Osteoblast (primary cell): ENCODE data around the gene FCRL4. TPM values are rescaled to one million over a fixed set of nuclear protein-coding genes. Genes with fewer than 3 reads are reported as not detected.

Experiments
- DNase-seq: peaks from one replicate; pipeline ENCODE4 v3.0.0; 2011; ENCODE audit warnings: low spot score, mixed read lengths; ENCODE audit not compliant: insufficient read length; ENCODE audit errors: missing footprints
- H2AFZ ChIP-seq: 2 replicates; pipeline ENCODE4 v1.6.0; 2011; ENCODE audit warnings: mild to moderate bottlenecking, low read length
- H3K27ac ChIP-seq: 2 replicates; pipeline ENCODE4 v1.5.1; 2011; ENCODE audit warnings: mild to moderate bottlenecking, low read depth, low read length, moderate library complexity
- H3K27me3 ChIP-seq: 2 replicates; pipeline ENCODE4 v1.6.0; 2012; ENCODE audit warnings: mild to moderate bottlenecking, control low read depth, inconsistent platforms, low read length, moderate library complexity; ENCODE audit not compliant: insufficient read depth
- H3K36me3 ChIP-seq: 2 replicates; pipeline ENCODE4 v1.5.1; 2011; ENCODE audit warnings: mild to moderate bottlenecking, low read length, control low read depth, moderate library complexity; ENCODE audit not compliant: insufficient read depth
- H3K4me1 ChIP-seq: 2 replicates; pipeline ENCODE4 v1.5.1; 2011; ENCODE audit warnings: mild to moderate bottlenecking, low read length, control low read depth, moderate library complexity; ENCODE audit not compliant: insufficient read depth
- H3K4me2 ChIP-seq: 2 replicates; pipeline ENCODE4 v1.6.0; 2011; ENCODE audit warnings: mild to moderate bottlenecking, low read length; ENCODE audit not compliant: insufficient read depth
- H3K4me3 ChIP-seq: fragments of 200-600 bp; sonication (generic); 3 replicates; pipeline ENCODE4 v1.5.1; 2012; ENCODE audit warnings: mild to moderate bottlenecking, low read length, inconsistent platforms; ENCODE audit not compliant: insufficient read depth
- H3K79me2 ChIP-seq: 2 replicates; pipeline ENCODE4 v1.6.0; 2012; ENCODE audit warnings: mild to moderate bottlenecking, low read length, control low read depth, inconsistent platforms; ENCODE audit not compliant: insufficient read depth
- H3K9me3 ChIP-seq: 2 replicates; pipeline ENCODE4 v1.5.1; 2011; ENCODE audit warnings: low read depth, low read length, control low read depth
- H4K20me1 ChIP-seq: 2 replicates; pipeline ENCODE4 v1.6.0; 2012; ENCODE audit warnings: mild to moderate bottlenecking, low read length, control low read depth; ENCODE audit not compliant: insufficient read depth
- total RNA-seq: library from RNA; depleted of rRNA; stranded (reverse); fragments of >200 nt; gene quantifications from 2 replicates; pipeline ENCODE4 v1.2.3, GENCODE V29; 2012
- TF ChIP-seq, protein P1 (sequence below): IDR thresholded peaks from 2 replicates; pipeline ENCODE4 v1.5.1; 2011; ENCODE audit warnings: mild to moderate bottlenecking, low read depth, low read length, moderate library complexity; ENCODE audit errors: extremely low read depth

FCRL4 gene
- total RNA-seq, 1 donor = not detected

DNA sequence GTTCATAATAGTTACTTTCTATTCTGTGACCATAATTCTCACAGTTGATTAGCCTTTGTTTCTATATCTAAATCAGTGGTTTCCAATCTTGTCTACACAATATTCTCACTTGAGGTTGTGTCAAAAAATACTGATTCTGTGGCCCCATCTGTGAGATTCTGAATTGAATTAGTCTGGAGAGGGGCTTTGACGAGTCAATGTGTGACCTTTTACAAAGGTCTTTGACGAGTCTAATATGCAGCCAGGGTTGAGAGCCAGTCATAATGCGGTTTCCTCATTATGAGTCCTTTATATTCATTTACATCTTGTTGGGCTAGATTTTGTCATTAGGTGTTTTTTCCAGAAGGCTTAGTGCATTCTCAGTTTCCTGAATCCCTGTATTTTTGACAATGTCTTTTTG lies 65.3 kb downstream of the FCRL4 start:
- no peaks in the 10 kb centered on the region for H4K20me1 ChIP-seq
- no peak overlapping the region for H3K4me2 ChIP-seq
- no peaks in the 10 kb centered on the region for H3K27me3 ChIP-seq
- DNase-seq = no peak
- no peaks in the 10 kb centered on the region for H3K4me1 ChIP-seq
- no peaks in the 10 kb centered on the region for H3K9me3 ChIP-seq
- no peak overlapping the region for H3K4me3 ChIP-seq
- TF ChIP-seq, protein P1, sequence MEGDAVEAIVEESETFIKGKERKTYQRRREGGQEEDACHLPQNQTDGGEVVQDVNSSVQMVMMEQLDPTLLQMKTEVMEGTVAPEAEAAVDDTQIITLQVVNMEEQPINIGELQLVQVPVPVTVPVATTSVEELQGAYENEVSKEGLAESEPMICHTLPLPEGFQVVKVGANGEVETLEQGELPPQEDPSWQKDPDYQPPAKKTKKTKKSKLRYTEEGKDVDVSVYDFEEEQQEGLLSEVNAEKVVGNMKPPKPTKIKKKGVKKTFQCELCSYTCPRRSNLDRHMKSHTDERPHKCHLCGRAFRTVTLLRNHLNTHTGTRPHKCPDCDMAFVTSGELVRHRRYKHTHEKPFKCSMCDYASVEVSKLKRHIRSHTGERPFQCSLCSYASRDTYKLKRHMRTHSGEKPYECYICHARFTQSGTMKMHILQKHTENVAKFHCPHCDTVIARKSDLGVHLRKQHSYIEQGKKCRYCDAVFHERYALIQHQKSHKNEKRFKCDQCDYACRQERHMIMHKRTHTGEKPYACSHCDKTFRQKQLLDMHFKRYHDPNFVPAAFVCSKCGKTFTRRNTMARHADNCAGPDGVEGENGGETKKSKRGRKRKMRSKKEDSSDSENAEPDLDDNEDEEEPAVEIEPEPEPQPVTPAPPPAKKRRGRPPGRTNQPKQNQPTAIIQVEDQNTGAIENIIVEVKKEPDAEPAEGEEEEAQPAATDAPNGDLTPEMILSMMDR = no peak
- H3K36me3 ChIP-seq = no peaks in the 10 kb centered on the region
- no peak overlapping the region for H3K27ac ChIP-seq
- H2AFZ ChIP-seq = no peak overlapping the region
- no peaks in the 10 kb centered on the region for H3K79me2 ChIP-seq

DNA sequence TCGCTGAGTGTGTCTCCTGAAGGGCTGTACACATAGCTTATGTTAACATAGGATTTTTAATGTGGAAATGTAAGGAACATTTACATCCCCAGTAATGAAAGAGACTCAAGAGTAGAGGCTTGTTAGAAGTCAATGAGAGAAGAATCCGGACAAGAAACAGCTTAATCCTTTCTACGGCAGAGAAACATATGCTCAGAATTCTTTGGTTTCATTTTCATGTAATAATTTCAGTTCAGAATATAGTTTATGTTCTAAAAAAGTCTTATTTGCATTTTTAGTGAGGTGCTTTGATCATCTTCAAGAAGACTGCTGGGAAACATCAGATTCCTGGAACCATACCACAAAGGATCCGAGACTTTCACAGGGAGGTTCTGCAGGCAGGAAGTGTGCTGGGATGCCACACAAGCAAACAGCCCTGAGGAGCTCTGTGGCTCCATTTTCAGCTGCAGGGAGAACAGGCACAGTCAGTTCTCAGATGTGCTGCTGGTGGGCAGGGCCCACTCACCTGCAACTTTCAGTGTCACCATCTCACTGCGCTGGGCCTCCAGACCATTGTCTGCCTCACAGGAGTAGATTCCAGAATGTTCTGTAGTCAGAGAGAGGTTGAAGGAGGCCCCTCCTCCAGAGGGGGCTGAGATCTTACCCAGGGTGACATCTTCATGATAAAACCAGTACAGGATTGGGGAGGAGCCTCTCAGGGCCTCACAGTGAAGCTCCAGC lies 74.0 kb downstream of the FCRL4 start:
- H3K4me2 ChIP-seq = no peak overlapping the region

More for the DNA sequence above, 74.0 kb downstream of the FCRL4 start:
- Histone ChIP-seq H4K20me1 (no peaks in the 10 kb centered on the region), H3K4me3 (no peak overlapping the region), H3K27ac (no peak overlapping the region), H2AFZ (no peak overlapping the region), H3K4me1 (no peaks in the 10 kb centered on the region), H3K36me3 (no peaks in the 10 kb centered on the region), H3K9me3 (no peaks in the 10 kb centered on the region), H3K27me3 (no peaks in the 10 kb centered on the region), H3K79me2 (no peaks in the 10 kb centered on the region)
- TF ChIP-seq, protein P1 = no peak
- no peak for DNase-seq

Other genes starting within 250 kb of the FCRL4 start
- gene FCRL5, start 45.6 kb downstream of the FCRL4 start, total RNA-seq = under 0.01 TPM in 1 of 2 replicates, not detected in the other
- gene FCRL3, start 102.7 kb upstream of the FCRL4 start, total RNA-seq = not detected in 2 replicates
- gene FCRL2, start 179.0 kb upstream of the FCRL4 start, total RNA-seq = not detected in 2 replicates
- gene FCRL1, start 222.0 kb upstream of the FCRL4 start, total RNA-seq = not detected in 2 replicates
- not detected in 2 replicates for gene CD5L, start 243.7 kb upstream of the FCRL4 start, total RNA-seq